ENCODE measurements around the gene CHAF1B.

Gene CHAF1B

DNA sequence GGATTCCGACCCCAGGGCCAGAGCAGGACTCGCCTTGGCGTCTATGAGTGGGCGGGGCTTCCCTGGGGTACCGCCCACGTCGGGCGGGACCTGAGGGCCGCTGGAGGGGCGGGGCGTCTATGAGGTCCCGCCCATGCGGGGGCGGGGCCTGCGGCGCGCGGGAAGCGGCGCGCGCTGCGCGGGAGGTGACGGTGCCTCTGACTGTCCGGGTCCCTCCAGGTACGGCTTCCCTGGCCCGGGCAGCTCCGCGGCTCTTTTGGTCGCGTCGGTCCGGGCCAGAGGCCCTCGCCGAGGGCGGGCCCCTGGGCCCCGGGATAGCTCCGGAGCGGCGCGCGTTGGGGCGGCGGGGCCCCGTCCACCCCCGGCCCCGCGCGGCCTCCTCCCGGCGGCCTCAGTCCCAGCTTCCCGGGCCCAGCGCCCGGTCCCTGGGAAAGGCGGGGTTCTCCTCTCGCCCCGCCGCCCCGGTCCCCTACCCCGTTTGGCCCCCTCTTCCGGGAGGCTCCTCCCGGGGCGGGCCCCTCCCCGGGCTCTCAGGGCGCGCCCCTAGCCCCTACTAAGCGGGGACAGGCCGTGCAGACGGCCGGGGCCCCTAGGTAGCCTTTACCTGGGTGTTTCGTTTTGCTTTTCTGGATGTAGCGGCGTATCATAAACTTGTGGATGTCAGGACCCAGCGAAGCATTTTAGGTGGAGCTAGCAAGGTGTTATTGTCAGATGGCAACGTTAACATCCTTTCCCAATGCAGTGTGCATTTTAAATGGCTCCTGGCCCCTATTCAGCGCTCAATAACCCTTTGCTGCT, at the start of gene CHAF1B:
TSS of gene CHAF1B (plus strand) at position 160 of the 798 bp plus-strand sequence. CDS start 745 bp downstream, outside the sequence.
- Histone ChIP-seq H3K9me3 (ENCODE audit: control insufficient read depth, insufficient read depth, low read depth, low read length) (no peaks in the 10 kb centered on the region), H3K36me3 (ENCODE audit: control insufficient read depth in 2 of 2, insufficient read depth in 1 of 2, low read length in 2 of 2) (peaks cover 28 to 40% of the 10 kb centered on the region in 2 experiments), H3K27ac (ENCODE audit: extremely low read depth, low read depth, low read length) (peak within 1 kb of the TSS; percentile 81), H3K4me1 (ENCODE audit: control insufficient read depth, insufficient read depth, low read length) (0 out of 2 replicates have a peak, but pooled peaks cover 2% of the 10 kb centered on the region), H3K4me3 (ENCODE audit: low read depth, low read length) (peak within 1 kb of the TSS; percentile 57)
- ChIA-PET CTCF (interaction anchor here (0.5 to 1.1 kb wide), 4 partner anchors 11 to 475 kb away, joined by 3 to 9 read pairs (median 4); no protein-coding TSS in a partner anchor), POLR2A (interaction anchor here (1.4 kb wide), 1 partner anchor 65 kb away, joined by 7 read pairs; the partner anchor contains the start of gene MORC3)
- TF ChIP-seq SCRT2 (tag by site-specific recombination; IDR thresholded peaks at IDR 0.05), result no peak
- TF ChIP-seq, protein P1, sequence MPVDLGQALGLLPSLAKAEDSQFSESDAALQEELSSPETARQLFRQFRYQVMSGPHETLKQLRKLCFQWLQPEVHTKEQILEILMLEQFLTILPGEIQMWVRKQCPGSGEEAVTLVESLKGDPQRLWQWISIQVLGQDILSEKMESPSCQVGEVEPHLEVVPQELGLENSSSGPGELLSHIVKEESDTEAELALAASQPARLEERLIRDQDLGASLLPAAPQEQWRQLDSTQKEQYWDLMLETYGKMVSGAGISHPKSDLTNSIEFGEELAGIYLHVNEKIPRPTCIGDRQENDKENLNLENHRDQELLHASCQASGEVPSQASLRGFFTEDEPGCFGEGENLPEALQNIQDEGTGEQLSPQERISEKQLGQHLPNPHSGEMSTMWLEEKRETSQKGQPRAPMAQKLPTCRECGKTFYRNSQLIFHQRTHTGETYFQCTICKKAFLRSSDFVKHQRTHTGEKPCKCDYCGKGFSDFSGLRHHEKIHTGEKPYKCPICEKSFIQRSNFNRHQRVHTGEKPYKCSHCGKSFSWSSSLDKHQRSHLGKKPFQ (tag by site-specific recombination; IDR thresholded peaks at IDR 0.05), result no peak
- TF ChIP-seq ZNF354C (tag by site-specific recombination; IDR thresholded peaks at IDR 0.05; ENCODE audit: borderline replicate concordance, low read depth), result no peak
- no peak for TF ChIP-seq ZNF311 (tag by site-specific recombination; IDR thresholded peaks at IDR 0.05; ENCODE audit: borderline replicate concordance)
- no peak for TF ChIP-seq ZNF184 (tag by site-specific recombination; IDR thresholded peaks at IDR 0.05)
- no peak for TF ChIP-seq ZNF624 (tag by site-specific recombination; IDR thresholded peaks at IDR 0.05)
- 0 out of 2 replicates have a peak, but pooled peaks have one; percentile 54 for TF ChIP-seq IKZF3 (tag by site-specific recombination; IDR thresholded peaks at IDR 0.05)
- TF ChIP-seq OSR2 (tag by site-specific recombination; IDR thresholded peaks at IDR 0.05), result no peak
- TF ChIP-seq, protein P2, sequence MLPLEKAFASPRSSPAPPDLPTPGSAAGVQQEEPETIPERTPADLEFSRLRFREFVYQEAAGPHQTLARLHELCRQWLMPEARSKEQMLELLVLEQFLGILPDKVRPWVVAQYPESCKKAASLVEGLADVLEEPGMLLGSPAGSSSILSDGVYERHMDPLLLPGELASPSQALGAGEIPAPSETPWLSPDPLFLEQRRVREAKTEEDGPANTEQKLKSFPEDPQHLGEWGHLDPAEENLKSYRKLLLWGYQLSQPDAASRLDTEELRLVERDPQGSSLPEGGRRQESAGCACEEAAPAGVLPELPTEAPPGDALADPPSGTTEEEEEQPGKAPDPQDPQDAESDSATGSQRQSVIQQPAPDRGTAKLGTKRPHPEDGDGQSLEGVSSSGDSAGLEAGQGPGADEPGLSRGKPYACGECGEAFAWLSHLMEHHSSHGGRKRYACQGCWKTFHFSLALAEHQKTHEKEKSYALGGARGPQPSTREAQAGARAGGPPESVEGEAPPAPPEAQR (tag by site-specific recombination; IDR thresholded peaks at IDR 0.05), result no peak
- peak; percentile 76 for TF ChIP-seq EGR2 (tag by site-specific recombination; IDR thresholded peaks at IDR 0.05; ENCODE audit: low read depth)
- TF ChIP-seq ZNF2 (tag by site-specific recombination; IDR thresholded peaks at IDR 0.05), result no peak
- no peak for TF ChIP-seq ZNF274 (IDR thresholded peaks at IDR 0.05; ENCODE audit: low read length)
- TF ChIP-seq ZNF274 (tag by site-specific recombination; IDR thresholded peaks at IDR 0.05; ENCODE audit: borderline replicate concordance), result no peak
- TF ChIP-seq ZNF433 (tag by site-specific recombination; IDR thresholded peaks at IDR 0.05; ENCODE audit: low read depth), result no peak
- TF ChIP-seq, protein P3, sequence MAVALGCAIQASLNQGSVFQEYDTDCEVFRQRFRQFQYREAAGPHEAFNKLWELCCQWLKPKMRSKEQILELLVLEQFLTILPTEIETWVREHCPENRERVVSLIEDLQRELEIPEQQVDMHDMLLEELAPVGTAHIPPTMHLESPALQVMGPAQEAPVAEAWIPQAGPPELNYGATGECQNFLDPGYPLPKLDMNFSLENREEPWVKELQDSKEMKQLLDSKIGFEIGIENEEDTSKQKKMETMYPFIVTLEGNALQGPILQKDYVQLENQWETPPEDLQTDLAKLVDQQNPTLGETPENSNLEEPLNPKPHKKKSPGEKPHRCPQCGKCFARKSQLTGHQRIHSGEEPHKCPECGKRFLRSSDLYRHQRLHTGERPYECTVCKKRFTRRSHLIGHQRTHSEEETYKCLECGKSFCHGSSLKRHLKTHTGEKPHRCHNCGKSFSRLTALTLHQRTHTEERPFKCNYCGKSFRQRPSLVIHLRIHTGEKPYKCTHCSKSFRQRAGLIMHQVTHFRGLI (tag by site-specific recombination; IDR thresholded peaks at IDR 0.05), result no peak
- TF ChIP-seq GLI2 (tag by site-specific recombination; IDR thresholded peaks at IDR 0.05; ENCODE audit: borderline replicate concordance, low read depth), result no peak
- TF ChIP-seq, protein P4, sequence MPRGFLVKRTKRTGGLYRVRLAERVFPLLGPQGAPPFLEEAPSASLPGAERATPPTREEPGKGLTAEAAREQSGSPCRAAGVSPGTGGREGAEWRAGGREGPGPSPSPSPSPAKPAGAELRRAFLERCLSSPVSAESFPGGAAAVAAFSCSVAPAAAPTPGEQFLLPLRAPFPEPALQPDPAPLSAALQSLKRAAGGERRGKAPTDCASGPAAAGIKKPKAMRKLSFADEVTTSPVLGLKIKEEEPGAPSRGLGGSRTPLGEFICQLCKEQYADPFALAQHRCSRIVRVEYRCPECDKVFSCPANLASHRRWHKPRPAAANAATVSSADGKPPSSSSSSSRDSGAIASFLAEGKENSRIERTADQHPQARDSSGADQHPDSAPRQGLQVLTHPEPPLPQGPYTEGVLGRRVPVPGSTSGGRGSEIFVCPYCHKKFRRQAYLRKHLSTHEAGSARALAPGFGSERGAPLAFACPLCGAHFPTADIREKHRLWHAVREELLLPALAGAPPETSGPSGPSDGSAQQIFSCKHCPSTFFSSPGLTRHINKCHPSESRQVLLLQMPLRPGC (tag by site-specific recombination; IDR thresholded peaks at IDR 0.05), result no peak
- no peak for TF ChIP-seq ZNF843 (tag by site-specific recombination; IDR thresholded peaks at IDR 0.05)
- TF ChIP-seq ZNF350 (tag by site-specific recombination; IDR thresholded peaks at IDR 0.05), result no peak
- no peak for TF ChIP-seq HOXC10 (CRISPR knock-in tag; IDR thresholded peaks at IDR 0.05)
- TF ChIP-seq ZNF530 (tag by site-specific recombination; IDR thresholded peaks at IDR 0.05; ENCODE audit: low read depth), result no peak
- TF ChIP-seq ZNF596 (tag by site-specific recombination; IDR thresholded peaks at IDR 0.05), result 0 out of 2 replicates have a peak, but pooled peaks have one; percentile 31
- no peak for TF ChIP-seq FEZF1 (tag by site-specific recombination; IDR thresholded peaks at IDR 0.05)
- no peak for TF ChIP-seq RBAK (tag by site-specific recombination; IDR thresholded peaks at IDR 0.05)
- TF ChIP-seq ZNF157 (tag by site-specific recombination; IDR thresholded peaks at IDR 0.05), result no peak
- TF ChIP-seq ZNF561 (tag by site-specific recombination; IDR thresholded peaks at IDR 0.05; ENCODE audit: borderline replicate concordance), result peak; percentile 68; the same call in 1 of the 2 replicates
- TF ChIP-seq, protein P5, sequence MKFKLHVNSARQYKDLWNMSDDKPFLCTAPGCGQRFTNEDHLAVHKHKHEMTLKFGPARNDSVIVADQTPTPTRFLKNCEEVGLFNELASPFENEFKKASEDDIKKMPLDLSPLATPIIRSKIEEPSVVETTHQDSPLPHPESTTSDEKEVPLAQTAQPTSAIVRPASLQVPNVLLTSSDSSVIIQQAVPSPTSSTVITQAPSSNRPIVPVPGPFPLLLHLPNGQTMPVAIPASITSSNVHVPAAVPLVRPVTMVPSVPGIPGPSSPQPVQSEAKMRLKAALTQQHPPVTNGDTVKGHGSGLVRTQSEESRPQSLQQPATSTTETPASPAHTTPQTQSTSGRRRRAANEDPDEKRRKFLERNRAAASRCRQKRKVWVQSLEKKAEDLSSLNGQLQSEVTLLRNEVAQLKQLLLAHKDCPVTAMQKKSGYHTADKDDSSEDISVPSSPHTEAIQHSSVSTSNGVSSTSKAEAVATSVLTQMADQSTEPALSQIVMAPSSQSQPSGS (tag by site-specific recombination; IDR thresholded peaks at IDR 0.05; ENCODE audit: low read depth), result no peak
- TF ChIP-seq, protein P6, sequence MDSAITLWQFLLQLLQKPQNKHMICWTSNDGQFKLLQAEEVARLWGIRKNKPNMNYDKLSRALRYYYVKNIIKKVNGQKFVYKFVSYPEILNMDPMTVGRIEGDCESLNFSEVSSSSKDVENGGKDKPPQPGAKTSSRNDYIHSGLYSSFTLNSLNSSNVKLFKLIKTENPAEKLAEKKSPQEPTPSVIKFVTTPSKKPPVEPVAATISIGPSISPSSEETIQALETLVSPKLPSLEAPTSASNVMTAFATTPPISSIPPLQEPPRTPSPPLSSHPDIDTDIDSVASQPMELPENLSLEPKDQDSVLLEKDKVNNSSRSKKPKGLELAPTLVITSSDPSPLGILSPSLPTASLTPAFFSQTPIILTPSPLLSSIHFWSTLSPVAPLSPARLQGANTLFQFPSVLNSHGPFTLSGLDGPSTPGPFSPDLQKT (IDR thresholded peaks at IDR 0.05; ENCODE audit: borderline replicate concordance, low read depth, low read length), result no peak
